NCI-H2196 (cell line): ENCODE results near the gene COL16A1.
A peak's percentile ranks its signal among the peaks of the same experiment; 100 is the strongest.
"Not testable (repeated sequence)": the region's sequence is repeated elsewhere in the genome, so short reads cannot be mapped to it uniquely, and the experiment has no call there.

Experiments used
- DNase-seq: peaks from one replicate; lab custom pipeline; 2025; ENCODE audit not compliant: unreplicated experiment; lab: John Stamatoyannopoulos, UW

COL16A1 gene

GRCh38 chr1:31707711-31708110, 3.9 kb upstream of the COL16A1 start:
- DNase-seq, result no peak

GRCh38 chr1:31707059-31707600, 3.3 kb upstream of the COL16A1 start:
- DNase-seq, result not testable (repeated sequence)

DNA sequence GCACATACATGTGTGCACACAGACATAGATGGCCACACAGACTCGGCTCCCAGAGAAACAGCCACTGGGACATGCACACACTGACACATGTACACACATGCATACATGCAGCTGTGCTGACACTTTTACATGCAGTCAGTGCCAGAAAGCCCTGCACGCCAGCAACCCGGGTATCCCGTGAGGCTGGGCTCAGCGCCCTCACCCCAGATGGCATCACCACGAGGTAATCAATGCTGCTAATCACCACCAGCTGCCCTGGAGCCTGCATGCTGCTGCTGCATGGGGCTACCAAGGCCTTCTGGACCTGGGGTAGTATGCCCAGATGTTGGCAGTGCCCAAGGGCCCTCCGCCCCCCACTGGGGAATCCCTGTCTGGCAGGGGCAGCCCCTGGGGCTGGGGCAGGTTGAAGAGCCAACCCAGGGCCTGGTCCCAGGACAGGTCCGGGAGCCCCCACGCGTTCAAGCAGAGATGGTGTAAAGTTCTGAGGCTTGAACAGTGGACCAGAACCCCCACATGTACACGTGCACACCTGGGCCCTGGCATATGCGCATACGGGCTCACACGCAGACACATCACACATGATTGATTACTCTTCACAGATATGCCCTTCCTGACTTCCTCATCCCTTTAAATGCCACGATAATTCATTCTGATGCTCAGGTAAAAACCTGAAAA, 2.7 kb upstream of the COL16A1 start:
- DNase-seq, result no peak

- no peak for DNase-seq
Observed at GRCh38 chr1:31705080-31705866, 1.5 kb upstream of the COL16A1 start.

DNA sequence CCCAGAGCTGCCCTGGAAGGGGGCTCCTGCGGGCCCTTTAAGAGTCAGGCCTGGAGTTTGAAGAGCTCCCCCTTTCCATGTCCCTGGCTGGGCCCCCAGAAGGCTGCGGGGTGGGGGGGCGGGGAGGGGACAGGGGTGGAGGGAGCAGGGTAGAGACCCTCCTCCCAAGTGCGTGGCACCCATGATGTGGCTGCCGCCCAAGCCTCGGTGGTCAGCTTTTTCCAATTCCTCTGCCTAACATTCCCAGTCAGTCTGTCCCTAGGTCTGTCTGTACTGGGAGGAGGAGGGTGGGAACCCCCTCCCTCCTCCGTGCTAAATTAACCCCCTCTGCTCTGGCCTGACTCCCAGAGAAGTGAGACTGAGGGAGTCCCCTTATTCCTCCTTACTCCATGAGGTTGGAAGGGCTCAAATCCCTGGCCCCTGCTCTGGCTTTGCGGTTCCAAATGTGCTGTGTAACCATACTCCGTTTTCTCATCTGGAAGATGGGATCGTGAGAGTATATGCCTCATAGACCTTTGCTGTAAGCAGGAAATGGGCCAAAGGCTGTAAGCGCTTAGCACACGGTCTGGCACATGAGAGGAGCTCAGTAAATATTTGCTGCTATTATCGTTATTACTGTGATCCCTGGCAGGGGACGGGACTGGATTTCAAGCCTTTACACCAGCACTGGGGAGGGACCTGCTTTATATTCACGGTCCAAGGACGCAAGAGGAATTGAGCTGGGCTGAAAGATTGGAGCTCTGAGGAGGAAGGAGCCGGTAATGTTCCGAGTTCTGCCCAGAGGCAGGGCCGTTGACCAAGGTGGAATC, 658 bp upstream of the COL16A1 start:
- DNase-seq, result no peak

DNA sequence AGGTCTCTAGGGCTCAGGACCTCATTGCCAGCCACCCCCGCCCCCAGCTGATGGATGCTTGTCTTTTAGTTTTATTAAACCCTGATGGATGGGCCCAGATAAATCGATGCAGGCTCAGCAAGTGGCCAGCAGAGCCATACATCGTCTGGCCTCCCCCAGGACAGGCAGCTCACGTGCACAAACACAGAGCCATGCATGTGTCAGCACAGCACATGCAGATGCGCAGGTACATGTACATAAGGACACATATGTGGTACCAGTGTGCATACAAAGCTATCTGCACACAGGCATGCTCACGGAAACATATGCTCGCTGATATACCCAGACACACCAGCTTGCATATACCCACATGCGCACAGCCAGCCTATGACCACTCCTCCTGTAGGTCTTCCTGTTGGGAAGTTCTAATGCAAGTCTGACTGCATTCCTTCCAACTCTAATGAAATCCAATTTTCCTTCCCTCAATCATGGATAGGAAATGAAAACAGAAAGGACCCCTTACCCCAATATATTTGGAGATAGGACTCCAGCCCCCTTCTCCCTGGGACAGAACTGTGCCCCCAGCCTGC, 897 bp downstream of the COL16A1 start:
- no peak for DNase-seq

- peak; percentile 85 for DNase-seq
Observed at GRCh38 chr1:31701091-31701736, 2.6 kb downstream of the COL16A1 start.

DNA sequence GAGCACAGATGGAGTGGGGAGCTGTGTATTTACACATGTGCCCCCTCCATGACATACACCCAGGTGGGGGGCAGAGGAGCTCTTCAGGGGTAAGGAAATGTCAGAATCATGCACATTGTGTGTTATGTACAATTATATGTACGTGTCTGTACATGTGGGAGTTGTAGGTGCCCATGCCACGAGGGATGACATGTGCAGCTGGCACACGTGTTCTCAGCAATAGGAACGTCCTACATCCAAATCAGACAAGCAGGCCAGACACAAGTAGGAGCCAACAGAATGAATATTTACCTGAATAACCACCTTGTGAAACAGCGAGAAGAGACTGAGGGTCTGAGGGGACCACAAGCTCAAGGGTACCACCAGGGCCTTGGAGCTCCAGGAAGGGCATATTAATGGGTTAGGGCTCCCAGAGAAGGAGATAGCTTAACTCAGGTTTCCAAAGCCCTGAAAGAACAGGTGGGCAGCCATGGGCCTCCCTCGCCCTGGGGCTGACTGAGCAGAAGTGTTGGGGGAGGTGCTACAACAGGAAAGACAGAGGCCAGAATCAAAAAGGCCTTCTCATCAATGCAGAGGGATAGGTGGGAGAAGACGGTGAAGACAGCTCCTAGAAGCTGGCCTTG, 3.2 kb downstream of the COL16A1 start:
- peak; percentile 53 for DNase-seq

DNA sequence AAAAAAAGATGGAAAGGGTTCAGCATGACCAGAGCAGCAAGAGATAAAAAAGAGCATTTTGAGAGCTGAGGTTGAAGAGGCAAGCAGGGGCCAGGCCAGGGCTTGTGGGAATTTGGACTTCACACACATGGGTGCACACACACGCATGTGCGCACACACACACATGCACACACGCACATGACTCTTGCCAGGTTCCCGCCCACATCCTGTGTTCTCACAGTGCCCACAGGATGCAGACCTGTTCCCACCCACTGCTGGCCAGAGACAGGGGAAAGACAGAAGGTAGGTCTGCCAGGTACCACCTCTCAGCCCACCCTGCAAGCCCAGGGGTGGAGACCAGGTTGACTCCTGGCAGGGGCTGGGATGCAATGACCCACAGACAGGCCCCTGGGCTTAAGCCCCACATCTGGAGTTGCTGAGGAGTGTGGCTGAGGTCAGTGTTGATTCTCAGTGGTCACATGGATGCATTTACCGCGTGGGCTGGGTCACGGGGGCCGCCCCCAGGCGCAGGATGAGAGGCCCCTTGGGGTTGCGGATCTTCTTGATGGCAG, 4.4 kb downstream of the COL16A1 start:
- DNase-seq, result no peak

DNA sequence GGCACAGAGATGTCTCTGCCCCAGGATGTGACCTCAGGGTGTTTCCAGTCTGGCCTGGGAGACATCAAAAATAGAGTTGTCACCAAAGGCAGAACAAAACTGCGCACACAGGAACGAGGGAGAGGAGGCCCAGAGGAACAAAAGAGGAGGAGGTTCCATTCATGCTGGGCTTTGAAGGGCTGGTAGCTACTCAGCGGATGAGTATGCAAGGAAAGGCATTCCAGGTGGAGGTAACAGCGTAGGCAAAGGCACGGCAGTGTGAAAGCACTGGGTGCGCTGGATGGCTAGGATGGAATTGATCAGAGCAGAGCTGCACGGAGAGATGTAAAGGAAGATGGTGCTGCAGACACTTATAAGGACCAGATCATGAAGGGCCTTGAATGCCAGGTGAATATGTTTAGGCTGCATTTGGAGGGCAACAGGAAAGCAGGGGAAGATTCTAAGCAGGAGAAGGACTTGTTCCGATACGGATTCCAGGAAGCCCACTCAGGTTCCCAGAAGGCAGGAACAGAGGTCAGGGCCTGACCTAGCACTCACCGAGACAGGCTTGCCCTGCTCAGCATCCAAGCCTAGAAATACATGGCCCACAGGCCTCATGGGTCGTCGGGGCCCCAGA, 6.3 kb downstream of the COL16A1 start:
- no peak for DNase-seq

DNA sequence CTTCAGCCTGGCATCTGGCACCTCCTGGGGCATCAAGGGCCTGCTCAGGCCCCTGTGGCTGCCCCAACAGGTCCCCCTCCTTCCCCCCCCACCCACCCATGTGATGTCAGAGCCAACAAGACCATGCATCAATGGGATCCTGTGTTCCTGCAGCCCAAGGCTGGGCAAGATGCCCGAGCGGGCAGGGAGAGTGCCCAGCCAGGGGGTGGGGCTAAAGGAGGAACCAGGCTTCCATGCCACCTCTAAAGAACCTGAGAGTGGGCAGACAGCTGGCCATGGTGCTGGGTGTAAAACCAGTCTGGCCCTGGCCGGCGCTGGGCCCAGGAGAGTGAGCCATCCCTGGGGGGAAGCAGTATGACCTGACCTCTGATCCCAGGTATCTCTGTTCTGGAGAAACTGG, 7.6 kb downstream of the COL16A1 start:
- peak; percentile 96 for DNase-seq

- DNase-seq, result no peak
Observed at GRCh38 chr1:31695327-31695726, 8.5 kb downstream of the COL16A1 start.

GRCh38 chr1:31694964-31695313, 8.9 kb downstream of the COL16A1 start:
- DNase-seq, result no peak

DNA sequence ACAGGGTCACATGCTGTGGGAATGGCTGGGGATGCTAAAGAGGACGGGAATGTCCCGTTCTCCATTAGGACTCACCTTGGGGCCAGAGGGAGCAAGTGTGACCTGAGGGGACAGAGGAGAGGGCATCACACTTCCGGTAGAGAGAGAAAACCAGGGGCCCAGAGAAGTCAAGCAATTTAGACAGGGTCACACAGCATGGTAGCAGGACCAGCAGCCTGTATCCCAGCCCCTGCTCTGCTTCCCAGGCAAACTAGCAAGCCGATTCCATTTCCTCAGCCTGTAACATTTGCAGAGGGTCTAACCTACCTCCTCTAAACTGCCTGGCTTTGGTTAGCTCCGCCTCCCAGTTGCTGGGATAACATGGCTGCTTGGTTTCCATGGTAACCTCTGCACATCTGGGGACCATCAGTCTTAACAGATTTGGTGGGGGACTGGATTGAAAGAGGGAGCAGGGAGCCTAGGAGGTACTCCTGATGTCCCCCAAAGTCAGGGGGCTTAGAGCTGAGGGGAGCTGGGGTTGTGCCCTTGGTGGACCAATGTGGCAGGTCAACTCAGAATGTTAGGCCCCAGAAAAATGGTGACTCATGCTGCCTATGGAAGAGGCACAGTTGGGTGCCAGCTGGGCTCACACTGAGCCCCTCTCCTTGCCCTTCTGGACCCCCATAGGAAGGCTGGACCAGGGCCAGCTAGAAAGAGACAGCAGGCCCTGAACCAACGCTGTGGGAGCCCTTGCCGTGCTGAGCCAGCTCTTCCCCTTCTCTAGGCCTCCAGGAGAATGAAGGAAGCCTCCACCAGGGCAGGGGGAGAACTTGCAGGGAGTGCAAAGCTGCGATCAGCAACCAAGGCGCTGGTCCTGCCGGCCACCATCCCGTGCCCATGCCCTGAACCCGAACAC, 9.5 kb downstream of the COL16A1 start:
- DNase-seq, result no peak

DNA sequence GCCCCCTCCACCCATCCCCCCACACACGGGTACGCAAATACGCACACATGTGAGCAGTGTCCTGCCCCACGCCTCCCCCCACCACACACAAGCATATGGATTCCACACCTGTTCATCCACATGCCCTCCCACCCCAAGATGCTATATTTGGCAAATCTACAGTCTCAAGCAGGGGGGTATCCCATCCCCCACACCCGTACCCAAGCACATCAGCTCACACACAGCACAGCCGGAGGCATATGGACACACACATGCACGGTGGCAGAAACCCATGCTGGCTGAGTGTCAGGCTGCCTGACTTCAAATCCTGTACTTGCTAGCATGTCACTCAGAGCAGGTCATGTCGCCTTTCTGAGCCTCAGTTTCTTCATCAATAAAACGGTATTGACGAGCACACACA, 10.6 kb downstream of the COL16A1 start:
- DNase-seq, result no peak

- no peak for DNase-seq
Observed at GRCh38 chr1:31691951-31692350, 11.9 kb downstream of the COL16A1 start.

DNA sequence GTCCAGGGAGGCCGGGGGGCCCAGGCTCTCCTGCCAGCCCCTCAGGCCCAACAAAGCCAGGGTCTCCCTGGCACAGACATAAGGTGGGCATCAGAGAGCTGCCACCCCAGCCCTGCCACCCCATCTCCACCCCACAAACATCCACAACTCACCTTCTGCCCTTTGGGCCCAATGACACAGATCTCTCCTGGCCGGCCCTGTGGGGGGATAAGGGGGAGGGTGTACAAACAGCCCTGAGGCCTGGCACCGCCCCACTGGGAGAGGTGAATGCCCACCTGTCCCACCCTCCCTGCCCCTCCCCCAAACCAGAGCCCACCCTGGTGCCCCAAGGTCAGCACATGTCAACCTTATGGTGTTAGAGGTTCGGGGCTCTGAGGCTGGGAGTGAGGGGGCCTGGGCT, 12.4 kb downstream of the COL16A1 start:
- DNase-seq, result no peak

- no peak for DNase-seq
Observed at GRCh38 chr1:31690921-31691320, 12.9 kb downstream of the COL16A1 start.

- DNase-seq, result no peak
Observed at GRCh38 chr1:31689854-31690253, 14.0 kb downstream of the COL16A1 start.
